GM23248 (cell line): Measurements from ENCODE around the gene PADI4.

ENCODE experiments used
- EZH2 ChIP-seq: fragments of 200-600 bp; sonication (generic); IDR thresholded peaks from 2 replicates; pipeline ENCODE4 v1.6.1; 2018; ENCODE audit warnings: antibody characterized with exemption, mild to moderate bottlenecking; ENCODE audit not compliant: insufficient read depth, poor library complexity, severe bottlenecking
- EZH2phosphoT487 ChIP-seq: fragments of 200-600 bp; sonication (generic); IDR thresholded peaks from 2 replicates; pipeline ENCODE4 v1.6.1; 2018; ENCODE audit warnings: antibody characterized with exemption, moderate library complexity, mild to moderate bottlenecking, low read depth; ENCODE audit not compliant: insufficient read depth

GRCh38 chr1:17290553-17290952 is 17.4 kb upstream of the PADI4 start:
- TF ChIP-seq EZH2 (no peak), EZH2phosphoT487 (no peak)
